ENCODE data around the gene GMPR2.
A peak's percentile ranks its signal among the peaks of the same experiment; 100 is the strongest.
"Not testable (repeated sequence)": the region's sequence is repeated elsewhere in the genome, so short reads cannot be mapped to it uniquely, and the experiment has no call there.

The GMPR2 gene

DNA sequence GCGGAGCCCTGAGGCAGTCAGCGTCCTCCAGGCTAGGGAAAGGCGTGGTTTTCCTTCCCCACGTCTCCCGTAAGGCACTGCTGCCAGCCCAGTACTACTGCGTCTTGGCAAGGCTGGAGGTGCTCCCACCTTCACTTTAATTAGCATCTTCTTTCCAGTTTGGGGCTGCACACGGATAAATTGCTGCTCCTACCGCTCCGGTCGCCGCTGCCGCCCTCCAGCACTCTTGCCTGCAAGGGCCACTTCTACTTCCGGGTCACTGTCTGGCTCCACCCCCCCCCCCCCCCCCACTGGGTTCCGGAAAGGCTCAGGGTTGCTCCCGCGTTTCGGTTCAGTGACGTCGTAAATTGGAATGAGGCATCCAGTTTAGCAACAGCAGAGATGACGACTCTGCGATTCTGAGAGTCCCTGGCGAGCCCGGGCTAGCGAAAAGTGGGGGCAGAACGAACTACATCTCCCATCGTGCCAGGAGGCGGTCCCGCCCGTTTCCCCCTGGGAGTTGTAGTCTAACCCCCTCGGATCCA lies 546 bp upstream of the GMPR2 start, which contains the start of gene NEDD8:
TSS of gene NEDD8 (minus strand) at position 247 of the 524 bp plus-strand sequence. CDS start at position 147, 100 bp downstream.
- DNase-seq = peak; percentile 82

DNA sequence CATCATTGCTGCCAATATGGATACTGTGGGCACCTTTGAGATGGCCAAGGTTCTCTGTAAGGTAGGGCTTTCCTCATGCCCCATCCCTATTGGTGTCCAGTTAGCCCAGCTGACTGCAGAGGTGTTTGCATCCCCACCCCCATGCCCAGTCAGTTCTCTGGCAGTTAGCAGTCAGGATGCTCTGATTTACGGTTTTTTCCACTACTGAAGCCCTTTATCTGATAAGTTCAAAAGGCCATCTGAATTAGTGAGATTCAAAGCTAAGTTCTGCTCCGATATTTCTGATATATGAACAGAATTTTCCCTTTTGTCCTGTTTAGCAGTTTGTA lies 773 bp downstream of the GMPR2 start:
- no peak for DNase-seq

DNA sequence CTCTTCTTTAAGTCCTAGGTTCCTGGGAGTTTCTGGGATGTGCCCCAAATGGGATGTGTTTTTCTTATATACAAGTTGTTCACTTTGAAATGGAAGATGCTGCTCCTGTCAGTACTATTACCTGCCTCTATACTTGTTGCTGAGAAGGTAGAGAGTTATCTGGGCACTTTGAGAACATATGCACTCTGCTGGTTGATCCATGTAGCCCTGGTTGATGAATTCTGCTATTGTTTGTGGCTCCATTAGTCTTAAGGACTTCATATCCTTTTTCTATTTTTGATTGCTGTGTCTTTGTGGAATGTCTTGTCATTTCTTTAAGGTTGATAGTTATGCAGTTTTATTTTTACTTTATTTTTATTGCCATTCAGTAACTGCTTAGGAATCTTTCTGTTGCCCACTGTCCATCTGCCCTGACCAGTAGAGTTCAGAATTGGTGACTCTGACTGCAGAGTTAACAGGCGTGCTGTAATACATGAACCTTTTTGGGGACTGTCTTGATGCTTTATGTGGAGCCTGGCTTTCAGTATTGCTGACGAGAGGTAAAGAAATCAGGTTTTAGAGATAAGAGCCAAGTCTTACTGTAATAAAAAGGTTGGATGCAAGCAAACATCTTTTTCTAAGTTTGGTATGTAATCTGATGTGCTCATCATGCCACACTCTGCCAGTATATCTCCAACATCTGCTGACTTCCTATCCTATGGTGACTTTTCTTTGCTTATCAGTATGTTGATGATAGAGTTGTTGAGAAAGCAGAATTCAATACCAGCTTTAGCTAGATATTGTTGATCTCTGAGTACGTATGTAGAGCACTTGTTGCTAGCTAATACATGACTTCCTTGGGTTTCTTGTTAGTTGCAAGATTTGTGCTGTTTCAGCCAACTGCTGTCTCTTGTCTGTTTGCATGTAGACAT lies 1.6 kb downstream of the GMPR2 start:
- DNase-seq = no peak

DNA sequence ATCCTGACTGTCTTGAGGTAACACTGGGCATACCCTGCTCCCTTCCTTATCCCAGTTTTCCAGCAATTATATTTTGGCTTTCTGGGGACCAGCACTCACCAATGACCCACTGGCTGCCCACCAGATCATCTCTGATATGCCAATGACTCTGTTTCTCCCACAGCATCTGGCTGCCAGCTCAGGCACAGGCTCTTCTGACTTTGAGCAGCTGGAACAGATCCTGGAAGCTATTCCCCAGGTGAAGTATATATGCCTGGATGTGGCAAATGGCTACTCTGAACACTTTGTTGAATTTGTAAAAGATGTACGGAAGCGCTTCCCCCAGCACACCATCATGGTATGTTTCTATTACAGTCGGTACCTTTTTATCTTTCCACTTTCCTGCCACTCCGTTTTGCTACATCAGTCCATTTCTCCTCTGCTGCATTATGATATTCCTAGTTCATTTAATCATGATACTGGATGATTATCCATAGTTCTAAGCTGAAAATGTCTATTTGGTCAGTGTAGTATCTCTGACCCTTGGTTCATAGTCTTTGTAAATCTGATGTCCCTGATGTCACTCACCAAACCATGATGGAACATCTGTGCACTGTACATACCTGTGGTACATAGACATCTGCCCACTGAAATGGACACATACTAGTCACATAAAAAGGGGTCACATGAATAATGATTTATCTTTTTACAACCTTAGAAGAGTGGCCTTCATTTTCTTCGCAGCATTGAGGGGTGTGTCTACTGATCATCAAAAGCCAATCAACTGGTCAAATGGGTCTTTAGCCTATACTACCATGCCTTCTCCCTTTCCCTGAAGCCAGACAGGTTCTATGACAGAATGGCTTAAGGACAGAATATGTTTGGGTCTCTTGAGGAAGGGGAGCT lies 3.3 kb downstream of the GMPR2 start:
- DNase-seq = no peak

DNA sequence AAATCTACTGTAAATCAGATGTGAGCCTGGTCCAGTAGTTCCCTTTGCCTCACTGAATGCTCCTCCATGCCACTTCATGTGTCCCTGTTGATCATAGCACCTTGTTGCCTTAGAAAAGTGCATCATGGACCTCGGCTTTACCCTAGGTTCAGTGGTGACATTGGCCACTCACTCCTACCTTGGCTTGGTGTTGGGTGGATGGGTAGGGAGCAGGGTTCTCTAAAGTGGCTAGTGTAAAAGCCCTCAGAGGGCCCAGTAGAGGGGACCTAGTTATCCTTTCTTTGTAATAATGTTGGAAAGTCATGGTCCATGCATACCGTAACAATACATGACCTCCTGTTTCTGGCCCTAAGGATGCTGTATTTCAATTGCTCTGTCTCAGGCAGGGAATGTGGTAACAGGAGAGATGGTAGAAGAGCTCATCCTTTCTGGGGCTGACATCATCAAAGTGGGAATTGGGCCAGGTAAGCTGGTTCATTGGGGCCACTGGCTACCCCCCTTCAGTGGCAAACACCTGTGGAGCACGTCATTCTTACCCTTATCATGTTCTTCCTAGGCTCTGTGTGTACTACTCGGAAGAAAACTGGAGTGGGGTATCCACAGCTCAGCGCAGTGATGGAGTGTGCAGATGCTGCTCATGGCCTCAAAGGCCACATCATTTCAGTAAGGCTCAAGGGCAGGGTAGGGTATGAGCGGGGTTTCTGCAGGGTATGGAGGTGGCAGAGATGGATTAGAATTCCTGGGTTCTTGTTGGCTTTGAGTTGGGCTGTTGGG lies 4.1 kb downstream of the GMPR2 start:
- DNase-seq = no peak

DNA sequence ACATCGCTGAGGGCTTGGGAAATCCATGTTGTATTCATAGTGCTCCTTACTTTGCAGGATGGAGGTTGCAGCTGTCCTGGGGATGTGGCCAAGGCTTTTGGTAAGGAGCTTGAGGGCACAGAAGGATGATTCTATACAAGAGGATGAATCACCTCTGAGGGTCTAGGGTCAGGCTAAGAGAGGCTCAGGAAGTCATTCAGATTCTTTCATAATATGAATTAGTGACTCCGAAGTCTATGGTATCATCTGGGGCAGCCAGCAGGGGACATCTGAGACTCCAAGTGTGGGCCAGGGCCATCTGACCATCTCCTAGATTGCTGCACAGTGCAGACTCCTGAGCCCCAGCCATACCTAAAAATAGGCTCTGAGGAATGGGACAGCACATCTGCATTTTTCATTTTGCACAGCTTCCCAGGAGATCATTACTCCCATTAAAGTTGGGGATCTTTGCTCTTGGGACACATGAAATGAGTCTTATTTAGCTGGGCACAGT lies 4.8 kb downstream of the GMPR2 start:
- no peak for DNase-seq

DNA sequence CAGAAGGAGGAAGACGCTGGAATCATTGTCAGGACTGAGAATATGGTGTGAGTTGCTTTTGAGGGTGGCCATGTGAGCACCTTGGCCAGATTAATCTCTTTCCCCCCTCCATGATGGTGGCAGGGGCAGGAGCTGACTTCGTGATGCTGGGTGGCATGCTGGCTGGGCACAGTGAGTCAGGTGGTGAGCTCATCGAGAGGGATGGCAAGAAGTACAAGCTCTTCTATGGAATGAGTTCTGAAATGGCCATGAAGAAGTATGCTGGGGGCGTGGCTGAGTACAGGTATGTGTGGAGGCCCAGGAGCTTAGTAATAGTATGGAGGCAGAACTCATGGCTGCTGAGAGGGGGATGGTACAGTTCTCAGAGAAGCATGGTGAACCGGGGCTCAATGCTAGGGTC lies 5.4 kb downstream of the GMPR2 start:
- DNase-seq = no peak

DNA sequence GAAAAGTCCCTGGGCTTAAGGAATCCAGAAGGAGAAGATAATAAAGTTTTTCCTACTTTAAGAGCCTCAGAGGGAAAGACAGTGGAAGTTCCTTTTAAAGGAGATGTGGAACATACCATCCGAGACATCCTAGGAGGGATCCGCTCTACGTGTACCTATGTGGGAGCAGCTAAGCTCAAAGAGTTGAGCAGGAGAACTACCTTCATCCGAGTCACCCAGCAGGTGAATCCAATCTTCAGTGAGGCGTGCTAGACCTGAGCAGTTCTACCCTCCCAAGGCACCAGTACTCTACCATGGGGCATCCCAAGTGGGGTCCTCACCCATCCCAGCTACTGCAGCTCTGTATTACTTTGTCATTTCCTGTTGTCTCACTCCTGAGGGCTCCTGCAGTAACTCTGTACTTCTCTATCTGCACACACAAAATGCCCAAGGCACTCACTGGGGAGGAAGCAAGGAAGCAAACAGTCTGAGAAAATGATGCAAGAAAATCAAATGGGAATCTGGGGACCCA lies 5.9 kb downstream of the GMPR2 start:
- DNase-seq = no peak

DNA sequence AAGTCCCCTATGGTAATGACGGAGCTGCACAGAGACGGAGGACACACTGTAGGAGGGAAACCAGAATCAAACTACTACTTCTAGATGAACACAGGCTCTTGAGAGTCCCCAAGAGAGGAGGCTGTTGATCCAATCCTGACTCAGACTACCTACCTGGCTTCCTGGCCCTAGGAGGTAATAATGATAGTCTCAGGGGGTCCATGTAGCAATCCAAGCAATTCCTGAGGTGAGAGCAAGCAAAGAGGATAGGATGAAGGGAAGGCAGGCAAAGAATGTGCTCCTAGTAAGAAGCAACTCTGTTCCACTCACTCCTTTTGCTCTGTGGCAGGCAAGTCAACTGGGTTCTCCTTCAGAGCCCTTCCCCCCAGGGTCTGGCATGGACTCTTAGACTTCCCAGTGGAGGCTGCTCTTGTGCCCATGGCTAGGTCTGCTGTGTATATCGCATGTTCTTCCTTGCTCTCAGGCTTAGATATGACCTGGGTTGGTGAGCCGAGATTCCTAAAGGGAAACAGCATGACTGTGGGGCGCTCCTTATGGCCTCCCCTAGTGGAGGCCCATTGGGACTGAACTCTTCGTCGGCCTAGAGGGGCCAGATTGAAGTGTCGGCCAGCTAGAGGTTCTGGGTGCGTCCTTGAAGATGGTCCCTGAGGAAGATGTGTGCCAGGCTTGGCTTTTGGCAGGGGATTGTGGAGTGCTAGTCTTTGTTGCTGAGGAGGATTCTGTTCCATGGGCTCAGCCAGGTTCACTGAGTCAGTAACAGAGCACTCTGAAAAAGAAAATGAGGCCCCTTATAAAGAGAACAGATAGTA lies 7.6 kb downstream of the GMPR2 start:
- no peak for DNase-seq

DNA sequence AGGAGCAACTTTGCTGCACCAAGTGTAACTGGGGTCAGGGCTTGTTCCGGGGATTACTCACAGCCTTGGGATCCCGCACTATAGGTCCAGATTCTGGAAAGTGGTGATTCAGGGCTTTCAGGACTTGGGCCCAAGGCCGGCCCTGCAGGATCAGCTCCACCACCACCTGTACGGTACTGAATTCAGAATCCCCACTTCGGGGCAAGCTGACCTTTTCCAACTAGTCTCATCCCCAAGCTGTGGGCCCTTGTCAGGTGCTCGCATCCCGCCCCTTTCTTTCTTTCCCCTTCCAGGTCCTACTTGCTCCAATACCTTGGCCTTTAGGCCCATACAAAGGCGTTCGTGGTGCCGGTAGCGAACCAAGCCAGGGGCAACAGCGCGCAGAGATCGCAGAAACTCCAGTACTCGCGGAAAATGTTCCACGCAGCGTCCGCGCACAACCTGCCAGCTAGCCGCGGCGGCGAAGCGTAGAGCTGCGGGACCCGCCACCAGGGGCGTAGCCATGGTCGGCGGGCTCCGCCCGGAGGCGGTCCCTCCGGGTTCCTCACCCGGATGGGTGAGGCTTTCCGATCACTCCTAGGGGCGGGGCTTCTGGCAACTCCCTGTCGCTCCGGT lies 9.2 kb downstream of the GMPR2 start:
- peak; percentile 91 for DNase-seq

DNA sequence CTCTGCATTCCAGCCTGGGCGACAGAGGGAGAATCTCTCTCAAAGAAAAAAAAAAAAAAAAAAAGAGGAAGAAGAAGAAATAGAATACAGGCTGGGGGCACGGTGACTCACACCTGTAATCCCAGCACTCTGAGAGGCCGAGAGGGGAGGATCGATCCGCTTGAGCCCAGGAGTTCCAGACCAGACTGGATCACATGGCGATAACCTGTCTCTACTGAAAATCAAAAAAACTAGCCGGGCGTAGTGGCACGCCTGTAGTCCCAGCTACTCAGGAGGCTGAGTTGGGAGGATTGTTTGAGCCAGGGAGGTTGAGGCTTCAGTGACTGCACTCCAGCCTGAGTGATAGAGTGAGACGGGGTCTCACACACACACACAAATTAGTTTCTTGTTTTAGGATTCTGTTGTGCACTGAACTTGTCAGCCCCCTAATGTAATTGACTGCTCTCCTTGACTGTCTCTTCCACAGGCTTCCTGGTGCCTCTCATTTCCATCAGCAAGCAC lies 10.7 kb downstream of the GMPR2 start:
- no peak for DNase-seq

DNA sequence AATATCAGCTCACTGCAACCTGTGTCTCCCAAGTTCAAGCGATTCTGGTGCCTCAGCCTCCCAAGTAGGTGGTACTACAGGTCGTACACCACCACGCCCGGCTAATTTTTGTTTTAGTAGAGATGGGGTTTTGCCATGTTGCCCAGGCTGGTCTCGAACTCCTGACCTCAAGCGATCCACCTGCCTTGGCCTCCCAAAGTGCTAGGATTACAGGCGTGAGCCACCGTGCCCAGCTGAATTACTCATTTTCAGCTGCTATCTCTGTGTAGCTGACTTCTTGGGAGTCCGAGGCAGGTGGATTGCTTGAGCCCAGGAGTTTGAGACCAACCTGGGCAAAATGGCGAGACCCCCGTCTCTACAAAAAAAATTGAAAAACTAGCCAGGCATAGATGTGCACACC lies 12.6 kb downstream of the GMPR2 start:
- not testable (repeated sequence) for DNase-seq

DNA sequence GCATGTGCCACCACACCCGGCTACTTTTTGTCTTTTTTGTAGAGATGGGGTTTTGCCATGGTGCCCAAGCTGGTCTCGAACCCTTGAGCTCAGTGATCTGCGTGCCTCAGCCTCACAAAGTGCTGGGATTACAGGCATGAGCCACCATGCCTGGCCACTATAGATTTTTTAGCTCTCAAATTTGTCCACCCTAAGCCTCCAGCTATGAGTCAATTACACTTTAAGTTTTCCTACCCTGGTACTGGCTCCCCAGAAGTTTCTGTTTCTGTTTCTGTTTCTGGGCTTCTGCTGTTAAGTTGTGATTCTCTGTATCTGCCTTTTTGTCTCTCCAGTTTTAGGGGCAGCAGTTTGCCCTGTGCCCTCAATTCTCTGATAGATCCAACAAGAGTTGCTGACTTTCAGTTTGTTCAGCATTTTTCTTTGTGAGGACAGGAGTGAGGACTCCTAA lies 14.1 kb downstream of the GMPR2 start:
- no peak for DNase-seq

DNA sequence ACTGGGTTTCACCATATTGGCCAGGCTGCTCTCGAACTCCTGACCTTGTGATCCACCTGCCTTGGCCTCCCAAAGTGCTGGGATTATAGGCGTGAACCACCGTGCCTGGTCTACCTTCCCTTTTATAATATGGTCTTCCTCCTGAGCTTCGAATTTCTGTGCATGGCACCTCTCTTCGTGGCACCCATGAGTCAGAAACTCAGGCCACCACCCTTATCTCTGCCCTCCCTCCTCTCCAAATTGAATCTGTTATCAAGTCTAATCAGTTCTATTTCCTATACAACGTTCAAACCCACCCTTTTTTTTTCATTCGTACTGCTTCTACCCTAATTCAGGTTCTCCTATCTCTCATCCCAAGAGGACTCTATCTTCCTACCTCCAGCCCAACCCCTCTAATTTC lies 14.7 kb downstream of the GMPR2 start:
- no peak for DNase-seq

DNA sequence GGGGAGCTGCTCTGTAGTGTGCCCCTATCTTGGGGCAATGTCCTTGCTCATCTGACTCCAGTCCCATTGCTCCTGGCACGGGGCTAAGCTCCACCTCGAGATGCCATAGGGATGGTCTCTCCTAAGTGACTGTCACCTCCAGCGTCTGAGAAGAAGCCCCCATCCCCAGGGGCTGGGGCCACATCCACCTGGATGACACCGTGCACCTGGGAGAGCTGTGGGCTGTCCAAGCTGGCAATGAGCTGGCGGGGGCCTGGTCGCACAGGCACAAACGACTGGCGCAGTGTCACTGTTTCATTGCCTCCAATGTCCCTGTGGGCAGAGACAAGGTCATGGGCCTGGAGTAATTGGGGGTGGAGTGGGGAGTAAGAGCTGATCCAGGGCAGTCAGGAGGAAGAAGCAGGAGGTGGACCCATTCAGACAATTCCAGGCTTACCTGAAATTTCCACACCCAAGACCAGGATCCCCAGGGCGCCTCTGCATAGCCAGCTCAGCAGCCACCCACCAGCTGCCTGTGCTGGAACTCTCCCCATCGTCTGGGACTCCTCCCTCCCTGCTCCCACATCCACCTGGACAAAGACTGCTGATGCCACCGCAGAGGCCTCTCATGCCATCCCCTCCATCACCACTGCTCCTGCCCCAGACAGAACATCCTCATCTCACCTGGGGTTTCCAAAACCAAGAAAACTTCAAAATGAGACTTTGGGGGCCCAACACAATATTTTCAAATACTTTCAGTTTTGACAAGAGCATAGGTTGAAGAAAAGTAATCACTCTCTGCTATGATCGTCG lies 16.7 kb downstream of the GMPR2 start:
- DNase-seq = no peak

DNA sequence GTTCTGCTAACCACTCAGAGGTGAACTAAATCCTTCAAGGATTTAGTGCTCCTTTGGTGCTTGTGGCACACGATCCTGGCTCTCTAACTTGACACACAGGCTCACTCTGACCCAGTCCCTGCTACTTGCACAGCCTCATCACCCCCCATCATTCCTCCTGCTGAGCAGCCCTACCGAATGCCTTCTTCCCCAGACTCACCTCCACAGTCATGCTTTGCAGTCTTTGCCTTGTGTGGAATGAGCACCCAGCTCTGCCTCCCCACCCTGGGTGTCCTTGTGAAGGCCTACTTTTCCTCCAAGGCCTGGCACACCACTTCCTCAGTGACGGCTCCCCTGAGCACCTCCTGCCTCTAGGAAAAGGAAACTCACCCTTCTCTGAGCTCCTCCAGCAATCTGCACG lies 17.6 kb downstream of the GMPR2 start:
- no peak for DNase-seq

DNA sequence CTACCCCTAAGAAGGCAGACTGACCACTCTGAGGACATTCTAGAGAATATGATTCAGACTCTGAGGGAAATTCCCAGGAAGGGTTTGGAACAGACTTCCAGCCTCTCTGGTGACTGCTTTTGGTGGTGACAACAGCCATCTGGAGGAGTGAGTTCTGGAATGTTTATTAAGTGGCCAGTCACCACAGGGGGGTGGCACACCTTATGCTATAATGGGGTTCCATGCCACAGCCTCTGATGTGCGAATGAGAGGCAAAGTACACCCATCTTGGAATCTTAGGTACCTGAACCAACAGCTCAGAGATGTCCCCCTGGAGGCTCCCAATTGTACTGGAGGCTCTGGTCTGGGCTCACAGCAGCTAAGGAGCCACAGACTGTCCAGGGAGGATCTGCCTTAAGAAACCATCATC lies 19.2 kb downstream of the GMPR2 start:
- no peak for DNase-seq

DNA sequence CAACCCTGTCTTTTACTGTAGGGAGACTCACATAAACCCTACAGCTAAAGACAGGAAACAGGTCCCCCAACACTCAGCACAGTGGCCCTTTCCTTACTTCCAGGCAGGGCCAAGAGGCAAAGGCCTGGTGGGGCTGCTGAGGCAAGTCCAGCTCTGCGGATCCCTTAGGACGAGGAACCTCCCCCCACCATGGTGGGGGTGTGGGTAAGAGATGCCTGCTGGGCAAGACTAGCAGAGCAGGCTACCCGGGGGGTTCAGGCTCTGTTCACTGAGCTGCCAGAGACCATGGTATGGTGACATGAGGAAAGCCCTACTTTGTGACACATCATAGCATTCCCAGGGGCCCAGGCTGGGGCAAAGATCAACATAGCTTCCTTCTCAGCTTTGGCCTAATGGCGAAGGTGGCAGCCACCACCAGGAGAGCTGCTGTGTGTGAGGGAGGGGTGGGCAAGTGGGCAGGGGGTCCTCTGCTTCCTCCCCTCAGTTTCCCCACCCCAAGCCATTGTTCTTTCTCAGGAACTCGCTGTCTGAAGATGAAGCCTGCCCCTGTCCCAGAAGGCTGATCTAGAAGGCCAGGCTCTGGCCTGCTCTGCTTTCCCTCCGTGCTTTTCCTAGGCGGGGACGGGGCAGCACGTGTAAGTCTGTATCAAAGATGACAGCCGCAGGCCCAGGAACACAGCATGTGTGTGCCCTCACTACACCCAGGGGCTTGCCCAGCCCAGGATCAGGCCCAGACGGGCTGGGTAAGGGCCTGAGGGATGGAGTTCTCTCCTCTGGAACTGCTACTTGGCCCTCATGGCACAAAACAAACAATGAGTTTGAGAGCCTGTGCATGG lies 19.8 kb downstream of the GMPR2 start:
- no peak for DNase-seq

DNA sequence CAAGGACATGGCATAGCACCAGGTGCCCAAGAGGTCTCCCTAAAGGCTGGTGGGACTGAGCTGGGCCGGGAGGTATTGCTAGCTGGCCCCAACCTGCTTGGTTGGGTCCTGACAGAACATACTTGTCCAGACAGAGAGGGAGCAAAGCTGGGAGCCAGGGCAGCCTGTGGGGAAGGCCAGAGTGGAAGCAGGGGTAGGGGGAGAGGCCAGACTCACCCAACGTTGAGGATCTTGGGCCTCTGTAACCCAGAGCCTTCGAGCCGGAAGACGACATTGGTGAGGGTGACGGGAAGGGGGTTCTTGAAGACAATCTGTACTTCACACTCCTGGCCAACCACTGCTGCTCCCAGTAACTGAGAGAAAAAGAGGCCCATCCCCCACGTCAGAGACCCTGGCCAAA lies 21.2 kb downstream of the GMPR2 start:
- DNase-seq = no peak

All from activated gamma-delta T cell treated with Interleukin-2 at 50 U/mL for 16 hours (primary cell).